Thoracic aorta (tissue), 2 donors: ENCODE measurements around the gene PSD2. TPM values are rescaled to one million over a fixed set of nuclear protein-coding genes. Genes with fewer than 3 reads are reported as not detected.

Experiments
- ATAC-seq: fragments of 150-250 bp; one replicate; pipeline ENCODE4 v1.8.0; 2017; ENCODE audit warnings: low read depth; ENCODE audit not compliant: insufficient number of reproducible peaks, low FRiP score
- DNase-seq: peaks from one replicate; pipeline ENCODE4 v3.0.0-alpha.2; 2020; ENCODE audit warnings: low spot score
- H3K27ac ChIP-seq, 2 donors: fragments of 200-600 bp; sonication (generic); 1 replicate in 1 of 2; 2 replicates in 1 of 2; pipeline ENCODE4 v1.5.1; 2016; ENCODE audit warnings: mild to moderate bottlenecking in 2 of 2, moderate library complexity in 2 of 2
- H3K27me3 ChIP-seq: fragments of 200-600 bp; sonication (generic); replicated peaks from 2 replicates; pipeline ENCODE4 v1.6.0; 2016; ENCODE audit warnings: mild to moderate bottlenecking; ENCODE audit not compliant: insufficient read depth
- H3K36me3 ChIP-seq: fragments of 200-600 bp; sonication (generic); one replicate; pipeline ENCODE4 v1.5.1; 2016
- H3K4me1 ChIP-seq, 2 donors: fragments of 200-600 bp; sonication (generic); 1 replicate in 1 of 2; 2 replicates in 1 of 2; pipeline versions ENCODE4 v1.5.1 to v1.6.0; 2016; ENCODE audit warnings: low read depth in 2 of 2, mild to moderate bottlenecking in 1 of 2; ENCODE audit not compliant: control insufficient read depth in 1 of 2
- H3K4me3 ChIP-seq: fragments of 200-600 bp; sonication (generic); 2 replicates; pipeline ENCODE4 v1.5.1; 2016; ENCODE audit warnings: mild to moderate bottlenecking
- H3K9me3 ChIP-seq: fragments of 200-600 bp; sonication (generic); 2 replicates; pipeline ENCODE4 v1.5.1; 2016
- CTCF ChIP-seq: fragments of 200-600 bp; sonication (generic); IDR thresholded peaks from one replicate; pipeline ENCODE4 v1.5.1; 2019; ENCODE audit warnings: antibody characterized with exemption
- total RNA-seq, 2 donors: library from RNA; depleted of rRNA; stranded (reverse); fragments of >200 nt; gene quantifications; one replicate each; pipeline versions ENCODE4 v1.1.0 to v1.2.3, GENCODE V29; 2016

Gene PSD2
- total RNA-seq, 2 donors from 2014 or later, result 0.14 to 0.41 TPM

DNA sequence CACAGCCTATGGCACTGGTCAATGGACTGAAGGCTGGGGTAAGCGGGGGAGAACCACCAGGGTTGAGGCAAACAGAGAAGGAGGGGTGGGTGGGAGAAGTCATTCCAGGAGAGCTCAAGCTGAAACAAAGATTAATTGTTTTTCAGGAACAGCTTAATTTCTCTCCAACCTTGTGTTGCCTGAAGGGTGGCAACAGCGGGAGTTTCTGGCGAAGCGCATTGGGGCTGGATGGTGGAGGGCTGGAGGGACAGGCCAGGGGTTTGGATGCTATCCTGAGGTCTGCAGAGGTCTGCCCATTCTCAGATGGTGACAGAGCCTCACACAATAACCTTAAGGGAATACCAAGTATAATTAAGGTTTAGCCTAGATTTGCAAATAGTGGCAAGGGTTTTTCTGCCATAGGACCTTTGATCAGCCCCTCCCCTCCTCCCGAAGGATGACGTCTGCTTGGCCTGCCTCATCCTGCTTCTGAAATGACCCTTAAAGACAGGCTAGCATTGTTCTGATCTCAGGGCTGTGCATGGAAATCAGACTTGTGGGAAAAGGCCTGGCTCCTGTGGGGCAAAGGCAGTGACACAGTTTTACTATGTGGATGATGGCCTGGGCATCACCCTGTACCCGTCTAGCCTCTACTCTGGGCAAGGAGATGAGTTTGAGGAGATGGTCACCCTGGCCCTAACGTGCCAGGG lies 32.7 kb downstream of the PSD2 start:
- Histone ChIP-seq H3K27ac (no peak overlapping the region), H3K27me3 (no peaks in the 10 kb centered on the region), H3K4me3 (no peak overlapping the region), H3K9me3 (no peaks in the 10 kb centered on the region), H3K4me1 (no peaks in the 10 kb centered on the region), H3K36me3 (no peaks in the 10 kb centered on the region)
- DNase-seq, result no peak
- ATAC-seq, result no peak
- TF ChIP-seq CTCF, result no peak

DNA sequence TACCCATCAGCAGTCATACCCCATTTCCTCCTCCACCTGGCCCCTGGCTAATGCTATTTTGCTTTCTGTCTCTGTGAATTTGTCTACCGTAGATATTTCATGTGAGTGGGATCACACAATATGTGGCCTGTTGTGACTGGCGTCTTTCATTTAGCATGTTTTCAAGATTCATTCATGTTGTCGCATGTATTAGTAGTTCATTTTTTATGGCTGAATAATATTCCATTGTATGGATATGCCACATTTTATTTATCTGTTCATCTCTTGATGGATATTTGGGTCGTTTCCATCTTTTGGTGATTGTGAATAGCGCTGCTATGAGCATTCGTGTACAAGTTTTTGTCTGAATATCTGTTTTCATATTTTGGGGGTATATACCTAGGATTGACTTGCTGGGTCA lies 33.9 kb downstream of the PSD2 start:
- no peaks in the 10 kb centered on the region for H3K9me3 ChIP-seq
- ATAC-seq, result no peak
- H3K4me3 ChIP-seq, result no peak overlapping the region
- H3K27ac ChIP-seq, result no peak overlapping the region
- no peaks in the 10 kb centered on the region for H3K4me1 ChIP-seq
- H3K36me3 ChIP-seq, result no peaks in the 10 kb centered on the region
- H3K27me3 ChIP-seq, result no peaks in the 10 kb centered on the region
- no peak for TF ChIP-seq CTCF
- DNase-seq, result no peak

GRCh38 chr5:139831624-139832023 lies 36.0 kb downstream of the PSD2 start:
- ATAC-seq, result no peak
- Histone ChIP-seq H3K4me1 (no peaks in the 10 kb centered on the region), H3K27me3 (no peaks in the 10 kb centered on the region), H3K9me3 (no peaks in the 10 kb centered on the region), H3K4me3 (no peak overlapping the region), H3K36me3 (no peaks in the 10 kb centered on the region), H3K27ac (no peak overlapping the region)
- TF ChIP-seq CTCF, result no peak
- DNase-seq, result no peak

DNA sequence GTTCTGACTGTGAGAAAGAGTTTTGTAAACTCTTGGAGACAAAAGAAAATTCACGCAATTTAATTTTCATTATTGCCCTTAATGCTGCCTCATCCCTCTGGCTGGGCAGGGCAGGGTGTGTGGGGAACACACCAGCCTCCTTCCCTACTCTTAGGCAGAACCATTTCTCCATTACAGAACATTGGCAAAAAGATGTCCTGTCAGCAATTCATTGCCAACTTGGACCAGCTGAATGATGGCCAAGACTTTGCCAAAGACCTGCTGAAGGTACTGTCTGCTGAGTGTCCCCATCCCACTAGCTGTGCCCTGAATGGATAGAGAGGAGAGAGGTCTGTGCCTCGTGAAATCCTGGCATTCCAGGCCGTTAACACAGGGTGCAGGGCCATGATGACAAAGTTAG lies 37.9 kb downstream of the PSD2 start:
- Histone ChIP-seq H3K27ac (no peak overlapping the region), H3K4me1 (no peaks in the 10 kb centered on the region), H3K9me3 (no peaks in the 10 kb centered on the region), H3K4me3 (no peak overlapping the region), H3K27me3 (no peaks in the 10 kb centered on the region), H3K36me3 (no peaks in the 10 kb centered on the region)
- DNase-seq, result no peak
- no peak for TF ChIP-seq CTCF
- no peak for ATAC-seq

GRCh38 chr5:139835656-139836055 lies 40.0 kb downstream of the PSD2 start:
- no peaks in the 10 kb centered on the region for H3K27me3 ChIP-seq
- H3K27ac ChIP-seq, result no peak overlapping the region
- no peaks in the 10 kb centered on the region for H3K36me3 ChIP-seq
- H3K9me3 ChIP-seq, result no peaks in the 10 kb centered on the region
- no peak overlapping the region for H3K4me3 ChIP-seq
- no peak for DNase-seq
- no peak for TF ChIP-seq CTCF
- ATAC-seq, result no peak
- no peaks in the 10 kb centered on the region for H3K4me1 ChIP-seq
